Activated naive CD4-positive, alpha-beta T cell treated with anti-CD3 and anti-CD28 coated beads, Interleukin-2, amount 50 U/mL, for 24 hours (primary cell): ENCODE measurements around the gene STRA6.
"Not testable (repeated sequence)": the region's sequence is repeated elsewhere in the genome, so short reads cannot be mapped to it uniquely, and the experiment has no call there.

Experiments
- H3K27ac Mint-ChIP-seq: one replicate; pipeline ENCODE4 v1.8.0; 2021; ENCODE audit warnings: mild to moderate bottlenecking, mixed read lengths
- H3K27me3 Mint-ChIP-seq: one replicate; pipeline ENCODE4 v1.8.0; 2021; ENCODE audit warnings: mixed read lengths
- H3K36me3 Mint-ChIP-seq: one replicate; pipeline ENCODE4 v1.8.0; 2021; ENCODE audit warnings: mixed read lengths
- H3K4me1 Mint-ChIP-seq: one replicate; pipeline ENCODE4 v1.8.0; 2021; ENCODE audit warnings: mixed read lengths
- H3K4me3 Mint-ChIP-seq: one replicate; pipeline ENCODE4 v1.8.0; 2021; ENCODE audit warnings: mild to moderate bottlenecking, mixed read lengths
- H3K9me3 Mint-ChIP-seq: one replicate; pipeline ENCODE4 v1.8.0; 2021; ENCODE audit warnings: mixed read lengths

The STRA6 gene

DNA sequence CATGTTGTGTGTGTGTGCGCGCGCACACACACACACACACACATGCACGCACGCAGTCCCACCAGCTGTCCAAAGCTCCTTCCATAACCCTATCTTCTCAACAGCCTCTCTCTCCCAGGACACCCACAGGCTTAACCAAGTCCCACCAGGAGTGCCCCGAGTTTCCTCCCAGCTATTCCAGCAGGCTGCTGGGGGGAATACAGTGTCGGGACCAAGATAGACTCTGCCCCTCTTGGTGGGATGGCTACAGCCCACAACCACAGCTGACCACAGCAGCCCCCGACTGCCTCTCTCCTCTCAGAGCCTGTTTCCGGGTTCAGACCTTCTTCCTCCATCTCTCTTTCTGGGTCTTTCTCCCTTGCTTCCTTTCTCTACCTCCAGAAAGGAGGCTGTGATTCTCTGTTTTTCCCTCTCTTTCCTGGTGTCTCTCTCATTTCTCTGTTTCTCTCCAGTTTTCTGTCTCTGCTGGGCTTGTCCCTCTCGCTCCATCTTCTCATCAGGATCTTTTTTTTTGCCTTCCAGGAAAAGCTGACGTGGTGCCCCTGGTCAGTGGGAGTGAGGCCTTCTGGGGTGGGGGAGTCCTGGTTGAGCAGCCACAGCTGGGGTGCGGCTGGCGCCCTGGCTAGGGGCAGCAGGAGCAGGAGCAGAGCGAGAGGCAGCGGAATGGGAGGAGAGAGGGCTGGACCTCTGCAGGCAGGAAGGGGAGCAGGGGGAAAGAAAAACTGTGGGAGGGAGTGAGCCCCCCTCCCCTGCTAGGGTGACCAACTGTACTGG, 32.3 kb downstream of the STRA6 start:
- Mint-ChIP-seq H3K36me3 (no peaks in the 10 kb centered on the region), H3K4me3 (no peak overlapping the region), H3K27ac (no peak overlapping the region), H3K27me3 (no peaks in the 10 kb centered on the region), H3K4me1 (no peaks in the 10 kb centered on the region), H3K9me3 (no peaks in the 10 kb centered on the region)

DNA sequence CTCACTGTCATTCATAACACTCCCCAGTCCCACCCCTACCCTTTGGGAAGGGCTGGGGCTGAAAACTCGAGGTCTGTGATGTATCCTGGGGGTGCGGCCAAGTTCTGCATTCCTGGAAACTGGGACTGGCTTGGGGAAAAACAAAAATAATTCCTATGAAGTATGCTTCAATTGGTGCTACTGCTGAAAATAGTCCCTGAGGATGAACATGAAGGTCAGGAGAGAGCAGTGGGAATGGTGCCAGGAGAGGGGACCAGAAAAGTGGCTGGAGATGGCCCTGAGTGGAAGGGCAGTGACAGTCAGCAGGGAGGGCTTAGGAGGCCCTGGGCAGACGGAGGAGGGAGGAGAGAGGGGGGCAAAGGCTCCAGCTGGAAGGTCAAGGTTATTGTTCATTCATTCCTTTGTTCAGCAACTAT, 33.9 kb downstream of the STRA6 start:
- H3K9me3 Mint-ChIP-seq = no peaks in the 10 kb centered on the region
- H3K4me3 Mint-ChIP-seq = no peak overlapping the region
- H3K36me3 Mint-ChIP-seq = no peaks in the 10 kb centered on the region
- H3K27ac Mint-ChIP-seq = no peak overlapping the region
- H3K4me1 Mint-ChIP-seq = no peaks in the 10 kb centered on the region
- H3K27me3 Mint-ChIP-seq = no peaks in the 10 kb centered on the region

DNA sequence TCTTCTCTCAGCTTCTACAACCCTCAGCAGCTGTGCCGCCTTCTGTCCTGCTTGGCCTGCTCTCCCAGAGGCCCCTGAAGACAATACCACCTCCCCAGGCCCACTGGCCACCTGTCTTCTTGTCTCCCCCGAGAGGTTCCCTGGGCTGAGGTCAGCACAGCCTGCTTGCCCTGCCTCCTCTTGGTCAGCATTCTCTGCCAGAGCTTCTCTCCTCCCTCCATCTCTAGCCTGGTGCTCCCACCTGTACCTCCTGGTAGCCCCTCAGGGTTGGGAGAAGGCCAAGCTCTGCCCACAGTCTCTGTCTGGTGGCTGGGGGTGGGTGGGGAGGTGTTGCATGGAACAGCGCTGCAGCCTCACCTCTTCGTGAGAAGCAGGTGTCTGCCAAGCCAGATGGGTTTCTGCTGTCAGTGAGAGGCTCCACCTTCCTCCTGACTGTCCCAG, 34.7 kb downstream of the STRA6 start:
- Mint-ChIP-seq H3K4me1 (no peaks in the 10 kb centered on the region), H3K4me3 (no peak overlapping the region), H3K27ac (no peak overlapping the region), H3K9me3 (no peaks in the 10 kb centered on the region), H3K27me3 (peaks cover 3% of the 10 kb centered on the region), H3K36me3 (no peaks in the 10 kb centered on the region)

DNA sequence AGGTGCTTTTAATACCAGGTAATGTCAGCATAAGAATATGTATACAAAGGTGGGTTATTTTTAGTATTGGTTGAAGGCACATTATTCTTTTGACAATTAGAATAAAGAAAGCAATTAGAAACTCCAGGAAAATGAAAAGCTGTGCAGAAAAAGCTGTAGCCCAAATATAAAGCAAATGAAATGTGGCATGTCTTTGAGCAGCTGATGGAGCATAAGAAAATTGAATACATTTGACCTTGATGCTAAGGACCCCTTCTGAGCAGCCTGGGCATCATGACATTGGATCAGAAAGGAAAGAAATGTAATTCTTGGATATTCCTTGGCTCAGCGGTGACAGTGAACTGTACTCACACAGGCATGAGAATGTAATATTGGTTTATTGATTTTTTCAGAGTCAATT, 37.1 kb downstream of the STRA6 start:
- no peaks in the 10 kb centered on the region for H3K36me3 Mint-ChIP-seq
- no peaks in the 10 kb centered on the region for H3K9me3 Mint-ChIP-seq
- no peaks in the 10 kb centered on the region for H3K4me1 Mint-ChIP-seq
- peaks cover 6% of the 10 kb centered on the region for H3K27me3 Mint-ChIP-seq
- H3K27ac Mint-ChIP-seq = no peak overlapping the region
- H3K4me3 Mint-ChIP-seq = no peak overlapping the region

DNA sequence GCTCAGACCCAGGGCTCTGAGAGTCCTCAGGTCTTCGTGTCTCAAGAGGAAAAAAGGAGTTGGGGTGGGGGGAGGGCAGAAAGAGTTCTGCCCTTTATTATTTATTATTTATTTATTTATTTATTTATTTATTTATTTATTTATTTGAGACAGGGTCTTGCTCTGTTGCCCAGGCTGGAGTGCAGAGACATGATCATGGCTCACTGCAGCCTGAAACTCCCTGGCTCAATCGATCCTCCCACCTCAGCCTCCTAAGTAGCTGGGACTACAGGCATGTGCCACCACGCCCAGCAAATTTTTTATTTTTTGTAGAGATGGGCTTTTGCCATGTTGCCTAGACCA, 40.4 kb downstream of the STRA6 start:
- H3K4me3 Mint-ChIP-seq, H3K27ac Mint-ChIP-seq, H3K4me1 Mint-ChIP-seq, H3K27me3 Mint-ChIP-seq, H3K36me3 Mint-ChIP-seq, H3K9me3 Mint-ChIP-seq: not testable (repeated sequence)

DNA sequence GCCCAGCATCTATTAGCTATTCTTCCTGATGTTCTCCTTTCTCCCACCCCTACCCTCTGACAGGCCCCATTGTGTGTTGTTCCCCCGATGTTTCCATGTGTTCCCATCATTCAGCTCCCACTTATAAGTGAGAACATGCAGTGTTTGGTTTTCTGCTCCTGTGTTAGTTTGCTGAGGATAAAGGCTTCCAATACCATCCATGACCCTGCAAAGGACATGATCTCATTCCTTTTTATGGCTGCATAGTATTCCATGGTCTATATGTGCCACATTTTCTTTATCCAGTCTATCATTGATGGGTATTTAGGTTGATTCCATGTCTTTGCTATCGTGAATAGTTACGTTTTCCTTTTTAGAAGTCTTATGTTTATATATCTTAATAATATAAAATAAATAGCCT, 42.2 kb downstream of the STRA6 start:
- H3K9me3 Mint-ChIP-seq, H3K27ac Mint-ChIP-seq, H3K36me3 Mint-ChIP-seq, H3K27me3 Mint-ChIP-seq, H3K4me3 Mint-ChIP-seq, H3K4me1 Mint-ChIP-seq: not testable (repeated sequence)

DNA sequence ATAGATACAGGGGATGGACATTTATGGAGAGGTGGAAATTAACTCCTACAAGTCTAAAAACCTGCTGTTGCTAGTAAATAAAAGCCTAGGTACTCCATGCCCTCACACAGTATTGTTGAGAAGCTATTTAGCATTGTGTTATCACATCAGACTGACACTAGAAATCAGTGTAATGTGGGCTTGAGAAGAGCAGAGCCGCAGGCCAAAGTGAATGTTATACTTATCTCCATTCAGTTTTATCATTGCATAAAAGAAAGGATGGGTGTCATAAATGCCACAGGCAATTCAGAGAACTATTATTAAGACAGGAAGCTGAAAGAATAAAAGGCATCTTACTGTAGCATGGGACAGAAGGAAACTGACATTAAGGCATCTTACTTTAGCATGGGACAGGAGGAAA, 42.8 kb downstream of the STRA6 start:
- Mint-ChIP-seq H3K36me3 (no peaks in the 10 kb centered on the region), H3K9me3 (no peaks in the 10 kb centered on the region), H3K27ac (no peak overlapping the region), H3K4me1 (peaks cover 6% of the 10 kb centered on the region), H3K4me3 (no peak overlapping the region), H3K27me3 (peaks cover 8% of the 10 kb centered on the region)

GRCh38 chr15:74158855-74159650, 43.5 kb downstream of the STRA6 start:
- Mint-ChIP-seq H3K36me3 (no peaks in the 10 kb centered on the region), H3K27ac (no peak overlapping the region), H3K9me3 (no peaks in the 10 kb centered on the region), H3K4me1 (peaks cover 6% of the 10 kb centered on the region), H3K4me3 (no peak overlapping the region), H3K27me3 (peaks cover 9% of the 10 kb centered on the region)

DNA sequence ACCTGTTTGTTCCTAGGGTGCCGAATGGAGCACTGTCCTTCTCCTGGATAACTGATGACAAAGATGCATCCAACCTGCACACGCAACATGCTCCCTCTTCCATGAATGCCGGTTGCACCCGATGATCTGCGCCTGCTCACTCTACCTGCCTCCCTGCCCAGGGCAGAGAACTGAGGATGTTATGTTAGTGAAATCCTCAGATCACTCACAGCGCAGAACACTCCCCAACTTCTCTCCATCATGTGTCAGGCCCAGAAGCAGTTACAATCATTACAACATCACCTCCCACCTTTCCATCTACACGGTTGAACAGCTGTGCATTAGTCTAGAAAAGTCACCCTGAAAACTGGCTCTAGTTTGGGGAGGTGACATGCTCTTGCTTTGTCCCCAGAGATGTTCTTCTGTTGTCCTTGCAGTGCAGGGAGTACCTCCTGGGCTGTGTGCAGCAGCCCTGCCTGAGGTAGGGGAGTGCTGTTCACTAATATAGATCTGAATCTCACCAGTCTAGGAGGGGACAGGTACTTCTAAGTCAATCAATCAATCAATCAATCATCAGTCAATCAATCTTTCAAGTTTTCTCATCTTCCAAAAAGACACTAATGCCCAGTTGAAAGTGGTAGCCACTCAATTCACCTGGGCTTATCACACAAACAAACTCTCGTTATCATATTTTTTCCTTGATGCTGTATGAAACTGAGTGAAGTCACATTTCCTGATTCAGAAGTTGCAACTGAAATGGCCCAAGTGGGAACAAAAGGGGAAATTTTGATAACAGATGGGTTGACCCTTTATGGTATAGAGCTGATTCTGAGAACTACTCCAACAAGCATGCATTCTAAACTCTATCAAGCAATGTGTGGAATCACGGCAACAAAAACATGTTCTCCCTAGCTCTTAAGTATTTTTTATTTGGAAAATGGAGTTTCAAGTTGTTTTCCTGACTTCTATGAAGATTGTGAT, 44.4 kb downstream of the STRA6 start:
- Mint-ChIP-seq H3K36me3 (no peaks in the 10 kb centered on the region), H3K4me3 (no peak overlapping the region), H3K27me3 (peaks cover 11% of the 10 kb centered on the region), H3K4me1 (peaks cover 6% of the 10 kb centered on the region), H3K27ac (no peak overlapping the region), H3K9me3 (no peaks in the 10 kb centered on the region)

DNA sequence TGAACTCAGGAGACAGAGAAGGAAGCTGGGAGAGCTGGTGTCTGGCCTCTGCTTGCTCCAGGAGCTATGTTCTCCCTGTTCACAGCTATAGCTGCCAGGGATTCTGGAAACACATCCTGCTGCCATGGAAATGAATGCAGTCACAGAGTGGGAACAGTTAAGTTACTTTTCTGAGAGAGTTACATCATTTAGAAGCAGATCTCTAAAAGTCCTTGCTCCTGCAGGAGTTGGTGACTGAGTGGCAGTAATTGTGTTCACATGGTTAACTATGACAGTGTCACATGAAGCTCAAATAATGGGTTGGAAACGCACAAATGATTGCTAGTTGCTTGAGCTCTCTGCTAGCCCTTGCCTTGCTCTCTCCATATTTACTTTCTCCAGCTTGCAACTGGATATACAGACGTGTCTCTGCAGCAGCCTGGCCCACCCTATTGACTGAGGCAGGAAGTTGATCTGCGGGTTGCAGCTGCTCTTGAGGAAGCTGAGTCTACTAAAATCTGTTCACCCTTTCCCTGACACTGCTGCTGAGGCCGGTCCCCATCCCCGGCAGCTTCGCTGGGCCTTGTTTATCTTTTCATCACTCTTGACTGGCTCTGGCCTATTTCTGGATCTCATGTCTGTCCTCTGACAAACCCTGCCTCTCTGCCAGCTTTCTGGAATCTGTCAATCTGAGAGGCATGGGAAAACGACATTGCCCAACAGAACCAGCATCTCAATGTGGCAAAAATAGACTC, 45.7 kb downstream of the STRA6 start:
- Mint-ChIP-seq H3K9me3 (no peaks in the 10 kb centered on the region), H3K27me3 (peaks cover 10% of the 10 kb centered on the region), H3K27ac (no peak overlapping the region), H3K4me1 (peaks cover 6% of the 10 kb centered on the region), H3K36me3 (no peaks in the 10 kb centered on the region), H3K4me3 (no peak overlapping the region)

DNA sequence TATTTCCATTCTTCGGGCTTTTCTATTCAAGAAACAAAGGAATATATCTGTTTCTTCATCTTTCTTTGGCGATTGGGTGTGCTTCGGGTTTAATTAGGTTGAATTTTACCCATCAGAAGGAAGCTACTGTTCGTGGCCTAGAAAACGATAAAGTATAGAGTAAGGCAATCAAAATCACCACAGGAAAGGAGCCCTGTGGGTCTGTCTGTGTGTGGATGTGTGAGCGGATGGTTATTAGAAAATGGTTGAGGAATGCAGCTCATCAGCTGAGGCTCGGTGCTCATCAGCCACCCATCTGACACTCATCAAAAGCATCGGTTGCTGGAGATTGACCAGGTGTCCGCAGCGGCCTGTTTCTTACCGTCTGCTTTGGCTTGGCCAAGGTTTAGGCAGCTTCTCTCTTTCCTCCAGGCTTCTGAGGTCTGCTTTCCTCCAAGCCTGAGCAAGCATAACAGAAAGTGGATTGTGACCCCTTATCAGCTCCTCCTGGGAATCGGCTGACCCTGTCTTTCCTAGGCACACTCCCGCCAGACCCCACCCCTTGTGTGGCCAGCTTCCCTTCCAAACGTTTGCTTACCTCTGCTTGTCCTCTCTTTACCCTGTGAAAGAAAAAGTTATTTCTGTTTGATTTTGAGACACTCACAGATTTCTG, 46.7 kb downstream of the STRA6 start:
- Mint-ChIP-seq H3K27me3 (peaks cover 14% of the 10 kb centered on the region), H3K36me3 (no peaks in the 10 kb centered on the region), H3K9me3 (no peaks in the 10 kb centered on the region), H3K4me1 (peaks cover 6% of the 10 kb centered on the region), H3K4me3 (no peak overlapping the region), H3K27ac (no peak overlapping the region)

DNA sequence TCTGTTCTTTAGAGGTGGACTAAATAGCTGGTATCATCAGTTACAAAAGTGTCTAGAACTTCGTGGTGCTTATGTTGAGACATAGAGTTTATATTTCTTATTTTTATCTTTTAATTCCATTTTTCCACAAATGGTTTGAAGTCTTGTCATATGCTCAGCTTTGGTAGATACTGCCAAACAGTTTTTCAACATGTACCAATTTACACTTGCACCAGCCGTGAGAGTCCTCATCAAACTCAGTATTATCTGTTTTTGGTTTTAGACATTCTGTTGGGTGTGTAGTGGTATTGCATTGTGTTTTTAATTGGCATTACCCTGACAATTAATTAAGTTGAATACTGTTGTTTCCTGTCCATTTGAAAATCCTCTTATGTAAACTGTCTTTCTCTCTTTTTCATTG, 55.5 kb downstream of the STRA6 start:
- no peaks in the 10 kb centered on the region for H3K9me3 Mint-ChIP-seq
- H3K4me1 Mint-ChIP-seq = no peaks in the 10 kb centered on the region
- no peak overlapping the region for H3K27ac Mint-ChIP-seq
- peaks cover 24% of the 10 kb centered on the region for H3K27me3 Mint-ChIP-seq
- no peaks in the 10 kb centered on the region for H3K36me3 Mint-ChIP-seq
- H3K4me3 Mint-ChIP-seq = no peak overlapping the region

DNA sequence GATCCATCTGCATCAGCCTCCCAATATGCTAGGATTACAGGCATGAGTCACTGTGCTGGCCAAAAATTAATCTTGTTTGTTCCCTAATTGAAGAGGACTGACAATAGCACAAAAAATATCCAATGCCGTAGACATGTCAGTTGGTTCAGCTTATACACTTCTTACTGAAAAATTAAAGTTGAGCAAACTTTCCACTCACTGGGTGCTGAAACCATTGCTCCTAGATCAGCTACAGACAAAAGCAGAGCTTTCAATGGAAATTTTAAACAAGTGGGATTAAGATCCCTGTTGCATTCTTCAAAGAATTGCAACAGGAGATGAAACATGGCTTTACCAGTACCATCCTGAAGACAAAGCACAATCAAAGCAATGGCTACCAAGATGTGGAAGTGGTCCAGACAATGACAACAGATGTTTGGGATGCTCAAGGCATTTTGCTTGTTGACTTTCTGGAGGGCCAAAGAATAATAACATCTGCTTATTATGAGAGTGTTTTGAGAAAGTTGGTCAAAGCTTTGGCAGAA, 56.2 kb downstream of the STRA6 start:
- Mint-ChIP-seq H3K4me1 (no peaks in the 10 kb centered on the region), H3K4me3 (no peak overlapping the region), H3K27ac (no peak overlapping the region), H3K9me3 (no peaks in the 10 kb centered on the region), H3K27me3 (peaks cover 20% of the 10 kb centered on the region), H3K36me3 (no peaks in the 10 kb centered on the region)

- Mint-ChIP-seq H3K9me3 (no peaks in the 10 kb centered on the region), H3K4me3 (no peak overlapping the region), H3K27ac (no peak overlapping the region), H3K36me3 (no peaks in the 10 kb centered on the region), H3K4me1 (no peaks in the 10 kb centered on the region), H3K27me3 (peaks cover 27% of the 10 kb centered on the region)
Observed at GRCh38 chr15:74144153-74144775, 58.3 kb downstream of the STRA6 start.
